HG02938 (cell line): ENCODE results near the gene NOTCH4.
"Not testable (repeated sequence)": the region's sequence is repeated elsewhere in the genome, so short reads cannot be mapped to it uniquely, and the experiment has no call there.

Experiments
- ATAC-seq: cut with Tn5 transposase; IDR thresholded peaks from one replicate; pipeline ENCODE4 v1.9.1; 2021; ENCODE audit warnings: mild to moderate bottlenecking, moderate library complexity; ENCODE audit not compliant: unreplicated experiment

NOTCH4 gene

DNA sequence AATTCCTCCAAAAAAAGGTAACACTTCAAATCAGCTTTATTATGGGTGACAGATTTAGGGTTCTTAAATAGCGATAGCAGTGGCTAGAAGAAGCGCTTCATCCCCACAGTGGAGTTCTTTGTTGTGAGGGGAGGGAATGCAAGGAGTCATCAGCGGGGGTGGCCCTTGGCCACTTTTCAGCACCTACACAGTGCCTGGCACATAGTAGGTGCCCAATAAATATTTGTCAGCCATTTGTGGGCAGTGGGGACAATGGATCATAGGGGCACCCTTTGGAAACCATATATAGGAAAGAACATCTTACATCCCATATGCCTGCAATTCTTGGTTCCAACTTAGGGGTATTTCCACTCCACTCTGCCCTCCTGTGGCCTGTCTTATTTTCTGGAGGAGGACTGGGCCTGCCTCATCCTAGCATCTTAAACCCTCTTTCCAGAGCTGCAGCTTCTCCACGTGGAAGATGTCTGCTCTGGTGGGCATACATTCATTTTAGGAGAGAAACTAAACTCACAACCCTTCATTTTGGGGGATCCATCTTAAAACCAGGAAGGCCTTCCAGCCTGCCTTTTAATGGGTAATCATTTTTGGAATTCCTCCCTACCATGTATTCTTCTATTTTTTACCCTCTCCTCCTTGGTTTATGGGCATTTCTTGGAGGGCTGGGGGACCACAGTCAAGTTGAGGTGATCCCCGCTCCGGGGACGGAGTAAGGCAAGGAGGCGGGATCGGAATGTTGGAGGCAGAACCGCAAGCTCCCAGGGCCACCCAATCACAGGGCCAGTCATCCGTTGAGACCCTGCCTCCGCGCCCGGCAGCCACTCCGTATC lies 28.8 kb downstream of the NOTCH4 start:
- no peak for ATAC-seq

DNA sequence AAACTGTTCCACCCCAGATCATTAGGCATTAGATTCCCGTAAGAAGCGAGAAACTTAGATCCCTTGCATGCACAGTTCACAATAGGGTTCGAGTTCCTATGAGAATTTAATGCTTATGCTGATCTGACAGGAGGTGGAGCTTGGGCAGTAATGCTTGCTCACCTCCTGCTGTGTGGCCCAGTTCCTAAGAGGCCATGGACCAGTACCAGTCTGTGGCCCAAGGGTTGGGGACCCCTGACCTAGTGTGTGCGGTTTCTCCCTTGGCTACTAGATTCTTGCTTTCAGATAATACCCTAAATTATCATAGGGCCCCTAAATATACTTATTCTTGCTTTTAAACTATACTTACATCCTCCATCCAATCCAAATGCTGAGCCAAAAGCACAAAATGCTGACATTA lies 29.5 kb downstream of the NOTCH4 start:
- ATAC-seq: no peak

DNA sequence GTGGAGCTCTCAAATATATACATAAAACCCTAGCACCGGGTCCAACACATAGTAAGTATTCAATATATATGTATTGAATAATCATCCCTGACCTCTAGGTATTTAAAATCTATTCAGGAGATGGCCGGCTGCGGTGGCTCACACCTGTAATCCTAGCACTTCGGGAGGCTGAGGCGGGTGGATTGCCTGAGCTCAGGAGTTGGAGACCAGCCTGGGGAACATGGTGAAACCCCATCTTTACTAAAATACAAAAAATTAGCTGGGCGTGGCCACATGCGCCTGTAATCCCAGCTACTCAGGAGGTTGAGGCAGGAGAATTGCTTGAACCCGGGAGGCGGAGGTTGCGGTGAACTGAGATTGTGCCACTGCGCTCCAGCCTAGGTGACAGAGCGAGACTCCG lies 30.8 kb downstream of the NOTCH4 start:
- ATAC-seq: not testable (repeated sequence)

DNA sequence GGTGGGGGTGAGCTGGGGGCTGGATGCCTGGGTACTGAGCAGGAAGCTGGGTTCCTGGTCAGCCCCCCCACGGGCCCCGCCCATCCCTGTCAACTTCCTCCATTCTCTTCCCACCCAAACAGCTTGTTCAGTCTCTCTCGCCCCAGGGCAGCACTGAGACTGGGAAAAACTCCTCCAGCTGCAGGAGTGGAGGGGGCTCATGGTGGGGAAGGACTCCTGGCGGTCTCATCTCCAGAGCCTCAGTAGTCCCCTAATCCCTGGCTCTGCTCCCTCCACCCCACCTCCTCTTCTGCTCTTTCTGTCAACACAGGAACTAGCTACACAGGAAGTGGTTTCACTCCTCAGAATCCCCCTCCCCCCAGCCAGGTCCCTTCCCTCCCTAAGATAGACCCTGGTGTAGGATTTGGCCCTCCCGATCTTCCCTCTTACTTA lies 31.2 kb downstream of the NOTCH4 start, which contains the start of gene GPSM3:
Gene GPSM3 (minus strand): TSS at position 36 of the 432 bp plus-strand sequence. CDS start 130 bp downstream, outside the sequence.
- ATAC-seq: no peak

DNA sequence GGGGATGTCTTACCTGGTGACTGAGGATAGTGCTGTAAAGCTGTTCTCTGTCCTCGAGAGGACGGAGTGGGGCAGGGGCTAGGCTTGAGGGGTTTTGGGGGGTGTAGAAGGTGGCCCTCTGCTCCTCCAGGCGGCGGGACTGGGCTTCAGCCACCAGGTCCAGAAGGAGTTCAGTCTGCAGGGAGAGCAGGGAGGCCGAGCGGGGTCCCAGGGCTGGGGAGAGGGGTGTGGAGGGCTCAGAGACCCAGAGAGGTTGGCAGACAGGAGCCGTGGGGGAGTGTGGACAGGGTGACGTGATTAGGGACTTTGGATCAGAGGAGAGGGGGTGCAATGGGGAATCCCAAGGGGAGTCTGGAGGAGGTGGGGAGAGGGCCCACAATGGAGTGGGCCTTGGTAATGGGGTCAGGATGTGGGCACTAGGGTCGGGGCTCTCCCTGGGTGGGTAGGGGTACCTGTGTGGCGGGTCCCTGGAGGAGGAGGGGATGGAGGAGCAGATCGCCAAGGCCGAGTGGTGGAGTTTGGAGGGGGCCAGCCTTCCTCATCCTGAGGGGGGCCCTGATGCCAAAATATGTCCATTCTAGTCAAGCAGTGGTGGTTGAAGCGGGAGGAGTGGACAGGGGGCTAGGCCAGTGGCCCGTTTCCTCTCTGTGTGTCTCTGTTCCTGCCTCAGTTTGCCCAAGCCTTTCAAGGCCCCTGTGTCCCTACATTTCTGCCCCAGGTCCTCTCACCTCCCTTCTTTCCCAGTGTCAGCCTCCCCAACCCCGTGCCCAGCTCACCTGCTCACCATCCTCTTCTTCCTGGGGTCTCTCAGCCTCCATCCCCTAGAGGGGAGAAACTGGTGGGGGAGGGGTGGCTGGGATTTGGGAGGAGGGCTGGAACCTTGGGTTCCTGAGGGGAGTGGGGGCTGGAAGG lies 31.9 kb downstream of the NOTCH4 start:
- no peak for ATAC-seq

DNA sequence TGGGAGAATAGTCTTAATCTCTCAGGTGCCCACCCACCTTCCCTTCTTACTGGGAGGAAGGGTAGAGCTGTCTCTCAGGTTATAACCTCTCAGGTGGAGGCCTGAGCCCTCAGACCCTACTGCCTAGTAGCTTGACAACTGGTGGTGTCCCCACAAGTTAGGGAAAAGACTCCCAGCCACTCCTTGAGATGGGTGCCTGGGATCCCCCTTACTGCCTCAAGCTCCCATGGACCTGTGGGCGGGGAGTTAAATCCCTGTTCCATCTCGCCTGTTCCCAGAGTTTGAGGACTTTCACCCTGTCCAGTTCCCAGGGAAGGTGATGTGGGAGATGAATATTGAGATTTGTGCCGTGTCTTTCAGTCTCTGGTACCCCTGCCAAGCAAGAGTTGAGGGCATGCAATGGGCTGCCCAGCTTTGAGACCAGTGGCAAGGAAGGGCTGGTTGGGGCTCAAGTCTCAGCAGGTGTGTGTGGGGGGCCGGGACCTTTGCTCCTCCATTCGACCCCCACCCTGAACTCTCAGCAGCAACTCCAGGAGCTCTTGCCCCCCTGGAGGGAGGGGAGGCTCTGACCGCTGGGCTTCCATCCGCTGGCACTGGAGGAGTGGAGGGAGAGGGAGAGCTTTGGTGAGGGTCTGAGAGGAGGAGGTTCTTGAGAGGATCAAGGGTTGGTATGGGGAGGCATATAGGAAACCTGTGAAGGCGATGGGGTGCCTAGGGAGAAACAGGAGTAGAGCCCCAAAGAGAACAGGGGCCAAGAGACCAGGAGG lies 32.8 kb downstream of the NOTCH4 start:
- no peak for ATAC-seq

DNA sequence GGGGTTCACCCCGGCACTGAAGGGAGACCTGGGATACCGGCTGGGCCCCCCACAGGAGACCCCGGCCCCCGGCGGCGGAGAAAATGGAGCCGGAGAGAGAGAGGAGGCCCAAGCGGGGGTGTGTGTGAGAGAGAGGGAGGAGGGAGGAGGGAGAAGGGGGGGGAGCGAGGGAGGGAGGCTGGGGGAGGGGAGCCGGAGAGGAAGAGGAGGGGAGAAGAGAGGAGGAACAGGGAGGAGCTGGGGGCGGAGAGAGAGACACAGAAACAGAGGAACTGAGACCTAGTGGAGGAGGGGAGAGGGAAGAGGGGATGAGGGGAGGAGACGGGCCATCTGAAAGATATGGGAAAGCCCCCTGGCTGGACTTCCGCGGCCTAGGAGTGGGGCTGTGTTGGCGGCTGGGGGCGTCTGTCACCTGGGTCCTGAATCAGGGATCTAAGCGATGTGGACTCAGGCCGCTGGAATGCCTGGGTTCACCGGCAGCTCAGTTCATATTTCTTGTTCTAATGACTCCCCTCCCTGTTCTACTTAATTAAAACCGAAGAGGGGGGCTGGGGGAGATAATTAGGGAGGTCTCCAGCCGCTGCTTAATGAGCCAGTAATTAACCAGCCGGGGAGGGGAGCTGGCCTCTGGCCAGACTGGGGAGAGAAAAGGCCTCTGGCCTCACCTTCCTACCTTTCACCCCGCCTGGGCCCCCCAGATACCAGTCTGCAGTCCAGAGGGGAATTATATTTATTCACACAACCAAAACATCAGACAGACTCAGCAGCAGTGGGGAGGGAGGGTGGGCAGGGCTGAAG lies 33.6 kb downstream of the NOTCH4 start, which contains the start of gene PBX2:
Gene PBX2 (minus strand): TSS at position 149 of the 798 bp plus-strand sequence. CDS start 287 bp downstream, outside the sequence.
- peak; percentile 60 for ATAC-seq

DNA sequence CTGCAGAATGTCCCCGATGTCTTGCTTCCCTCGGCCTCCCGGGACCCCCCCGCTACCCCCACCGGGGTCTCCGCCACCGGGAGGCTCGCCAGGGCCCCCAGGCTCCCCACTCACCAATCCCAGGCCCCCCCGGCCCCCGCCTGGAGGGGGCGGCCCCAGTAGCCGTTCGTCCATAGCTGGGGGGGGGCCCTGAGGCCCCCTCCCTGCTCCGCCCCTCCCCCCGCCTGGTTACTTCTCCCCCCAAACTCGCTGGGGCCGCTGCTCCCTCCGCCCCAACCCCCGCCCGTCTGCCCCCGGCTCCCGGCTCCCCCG lies 34.2 kb downstream of the NOTCH4 start:
- ATAC-seq: no peak

DNA sequence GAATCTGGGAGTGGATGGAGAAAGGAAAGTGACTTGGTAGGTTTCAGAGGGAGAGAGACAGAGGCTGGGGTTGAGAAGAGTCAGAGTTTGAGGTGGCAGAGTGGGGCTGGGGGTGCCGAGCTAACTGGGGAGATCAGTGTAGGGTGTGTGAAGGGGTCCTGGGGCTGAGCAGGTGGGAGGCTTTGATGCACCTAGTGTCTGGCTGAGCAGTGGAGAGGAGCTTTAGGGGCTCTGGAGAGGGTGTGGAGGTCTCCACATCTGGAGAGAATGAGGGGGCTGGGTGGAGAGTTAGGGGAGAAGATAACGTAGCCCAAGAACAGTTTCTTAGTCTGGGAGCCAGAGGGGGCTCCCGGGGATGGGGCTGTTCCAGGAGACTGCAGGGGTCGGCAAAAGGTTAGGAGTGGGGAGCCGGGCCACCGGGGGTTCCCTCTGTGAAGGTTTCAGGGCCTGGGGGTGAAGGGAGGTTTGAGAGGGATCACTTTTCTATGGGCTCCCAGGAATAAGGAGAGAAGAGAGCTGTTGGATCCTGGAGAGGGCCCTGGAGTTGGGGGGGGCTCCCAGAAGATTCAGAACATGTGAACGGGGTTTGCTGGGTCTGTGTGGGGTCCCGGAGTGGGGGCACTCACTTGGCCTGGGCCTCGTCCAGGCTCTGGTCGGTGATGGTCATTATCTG lies 34.7 kb downstream of the NOTCH4 start:
- no peak for ATAC-seq

DNA sequence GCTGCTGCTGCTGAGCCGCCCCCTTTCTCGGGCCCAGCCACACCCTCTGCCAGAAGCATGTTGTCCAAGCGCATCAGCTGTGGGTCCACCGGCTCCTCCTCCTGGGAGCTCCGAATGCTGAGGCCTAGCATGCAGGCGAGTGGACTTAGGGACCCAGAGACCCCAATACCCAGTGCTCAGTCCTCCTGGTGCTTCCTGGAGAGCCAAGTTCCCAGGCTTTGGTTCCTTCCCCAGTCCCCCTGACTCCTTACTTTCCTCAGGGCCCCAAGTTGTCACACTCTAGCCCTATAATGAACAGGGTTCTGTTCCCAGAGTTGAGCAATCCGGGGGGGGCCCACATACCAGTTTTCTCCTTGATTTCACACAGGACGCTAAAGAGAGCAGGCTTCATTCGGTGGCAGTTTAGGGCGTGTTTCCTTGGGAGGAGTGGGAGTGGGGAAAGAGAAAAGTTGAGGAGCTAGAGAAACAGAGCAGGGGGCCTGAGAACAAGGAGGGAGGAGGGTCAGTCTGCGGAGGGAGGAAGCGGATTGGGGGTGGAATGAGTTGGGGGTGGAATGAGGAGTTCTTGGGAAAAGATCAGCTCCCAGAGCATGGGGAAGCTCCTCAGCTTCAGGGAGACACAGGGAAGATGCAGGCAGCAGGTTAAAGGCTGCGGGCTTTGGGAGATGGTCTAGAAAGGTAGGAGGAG lies 35.3 kb downstream of the NOTCH4 start:
- ATAC-seq: no peak

DNA sequence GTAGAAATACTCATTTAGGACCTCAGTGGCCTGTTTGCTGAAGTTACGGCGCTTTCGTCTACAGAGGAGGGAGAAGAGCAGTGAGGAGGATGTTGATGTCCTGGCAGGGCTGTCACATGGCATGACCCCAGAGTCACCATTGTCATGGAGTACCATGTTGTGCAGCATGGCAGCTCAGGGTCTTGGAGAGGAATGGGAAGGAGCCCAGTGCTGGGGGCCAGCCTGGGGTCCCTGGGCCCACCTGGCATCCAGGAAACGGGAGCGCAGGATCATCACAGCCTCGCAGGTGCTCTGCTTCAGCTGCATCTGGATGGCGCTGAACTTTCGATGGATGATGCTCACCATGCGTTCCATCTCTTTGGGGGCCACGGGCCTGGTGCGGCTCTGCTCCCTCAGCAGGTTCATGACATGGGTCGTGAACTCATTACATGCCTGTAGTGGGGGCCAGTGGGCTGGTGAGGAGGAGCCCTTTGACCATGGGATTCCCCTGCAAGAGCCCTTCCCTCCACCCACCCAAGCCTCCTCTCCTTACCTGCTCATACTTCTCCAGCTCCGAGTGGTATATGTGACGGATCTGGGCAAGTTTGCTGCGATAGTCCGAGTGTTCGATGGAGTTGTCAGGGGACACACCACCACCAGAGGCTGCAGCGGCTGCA lies 36.0 kb downstream of the NOTCH4 start:
- ATAC-seq: not testable (repeated sequence)

DNA sequence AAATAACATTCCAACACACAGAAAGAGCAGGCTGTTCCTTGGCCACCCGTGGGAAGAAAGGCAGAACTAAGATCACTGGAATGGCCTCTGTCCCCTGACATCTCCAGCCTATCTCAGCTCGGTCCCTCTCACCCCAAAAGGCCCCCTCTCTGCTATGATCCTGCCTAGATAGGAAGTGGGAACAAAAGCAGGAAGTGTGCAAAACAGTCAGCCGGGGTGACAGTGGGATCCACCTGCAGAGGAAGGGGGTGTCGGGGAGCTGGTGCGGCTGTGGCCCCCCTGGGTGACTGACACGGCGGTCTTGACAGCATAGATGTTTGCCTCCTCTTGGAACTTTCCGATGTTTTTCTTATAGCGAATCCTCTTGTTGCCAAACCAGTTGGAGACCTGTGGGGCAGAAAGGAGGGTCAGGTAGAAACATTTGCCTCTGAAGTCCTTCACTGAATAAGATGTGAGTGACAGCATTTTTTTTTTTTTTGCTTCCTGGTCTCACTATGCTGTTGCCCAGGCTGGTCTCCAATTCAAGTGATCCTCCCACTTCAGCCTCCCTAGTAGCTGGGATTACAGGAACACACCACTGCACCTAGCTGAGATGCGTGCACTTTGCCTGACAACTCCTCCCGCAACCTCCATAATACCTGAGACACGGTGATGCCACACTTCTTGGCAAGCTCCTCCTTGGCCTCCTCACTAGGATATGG lies 36.7 kb downstream of the NOTCH4 start:
- ATAC-seq: no peak

DNA sequence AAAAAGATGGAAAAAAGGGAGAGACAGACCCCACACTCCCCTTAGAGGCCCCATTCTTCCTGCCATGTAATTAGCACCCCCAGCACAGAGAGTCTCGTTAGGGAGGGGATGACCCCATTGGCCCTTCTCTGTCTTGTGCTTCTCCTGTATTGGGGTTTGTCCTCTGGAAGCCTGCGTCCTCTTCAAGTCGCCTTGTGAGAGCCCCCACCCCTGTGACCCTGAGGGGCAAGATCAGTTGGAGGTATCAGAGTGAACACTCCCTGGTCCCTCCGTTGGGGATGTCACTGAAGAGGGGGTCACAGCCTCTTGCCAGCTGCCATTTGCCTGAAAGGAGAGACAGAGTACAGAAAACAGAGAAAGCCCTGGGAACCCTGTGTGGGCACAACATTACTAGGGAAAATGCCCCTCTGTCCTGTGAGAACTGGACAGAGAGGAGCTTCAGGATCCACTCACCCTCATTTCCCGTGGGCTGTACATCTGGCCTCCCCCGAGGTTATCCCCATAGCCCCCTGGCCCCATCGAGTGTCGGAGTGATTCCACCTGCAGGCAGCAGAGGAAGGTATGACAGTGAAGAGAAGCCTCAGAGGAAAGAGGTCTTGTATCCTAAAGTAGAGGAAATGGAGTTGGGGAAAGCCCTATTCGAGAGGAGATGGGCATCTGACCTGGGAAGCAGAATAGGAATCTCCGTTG lies 37.6 kb downstream of the NOTCH4 start:
- not testable (repeated sequence) for ATAC-seq

DNA sequence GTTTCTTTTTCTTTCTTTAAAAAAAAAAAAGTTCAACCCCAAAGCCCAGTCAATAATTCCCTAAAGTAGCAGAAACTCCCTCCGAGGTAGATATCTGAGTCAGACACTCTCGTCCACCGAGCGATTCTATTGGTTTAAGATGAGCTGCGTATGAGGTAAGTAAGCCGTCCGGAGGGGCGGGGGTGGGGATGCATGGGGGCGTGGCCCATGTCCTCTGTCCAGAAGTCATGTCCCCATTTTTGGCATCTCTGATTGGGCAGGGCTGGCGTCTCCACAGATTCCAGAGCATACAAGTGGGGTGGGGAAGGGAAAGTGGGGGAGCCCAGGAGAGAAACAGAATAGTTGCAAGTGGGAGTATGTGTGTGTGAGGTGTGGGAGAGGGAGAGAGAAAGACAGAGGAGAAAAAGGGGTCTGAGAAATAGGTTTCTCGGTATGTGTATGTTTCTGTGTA lies 38.2 kb downstream of the NOTCH4 start:
- ATAC-seq: not testable (repeated sequence)

DNA sequence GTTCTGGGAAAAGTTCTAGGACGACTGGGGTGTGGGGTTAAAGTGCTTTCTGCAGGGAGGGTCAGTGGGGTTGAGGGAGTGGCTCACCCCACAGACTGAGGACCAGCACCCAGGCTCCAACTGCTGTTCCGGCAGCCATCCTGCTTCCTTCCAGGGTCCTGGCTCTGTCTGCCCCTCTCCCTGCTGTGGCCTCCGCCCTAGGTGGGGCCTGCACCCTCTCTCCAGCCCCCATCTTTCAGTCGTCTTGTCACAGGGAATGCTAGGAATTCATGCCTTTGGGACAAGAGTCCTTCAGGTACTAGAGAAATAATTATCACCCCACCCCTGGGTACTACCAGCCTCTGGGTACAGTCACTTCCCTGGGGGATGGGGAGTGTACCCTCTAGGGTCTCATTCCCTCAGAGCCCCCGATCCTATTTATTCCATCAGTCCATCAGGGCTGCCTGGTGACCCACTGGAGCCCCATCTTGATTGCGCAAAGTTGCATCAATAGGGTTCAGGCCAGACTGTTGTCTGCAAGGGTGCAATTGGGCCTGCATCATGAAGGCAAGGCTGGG lies 39.7 kb downstream of the NOTCH4 start, which contains the start of gene AGER:
Gene AGER (minus strand): TSS at position 170 of the 557 bp plus-strand sequence. CDS start 31 bp downstream, at position 139.
- ATAC-seq: no peak

DNA sequence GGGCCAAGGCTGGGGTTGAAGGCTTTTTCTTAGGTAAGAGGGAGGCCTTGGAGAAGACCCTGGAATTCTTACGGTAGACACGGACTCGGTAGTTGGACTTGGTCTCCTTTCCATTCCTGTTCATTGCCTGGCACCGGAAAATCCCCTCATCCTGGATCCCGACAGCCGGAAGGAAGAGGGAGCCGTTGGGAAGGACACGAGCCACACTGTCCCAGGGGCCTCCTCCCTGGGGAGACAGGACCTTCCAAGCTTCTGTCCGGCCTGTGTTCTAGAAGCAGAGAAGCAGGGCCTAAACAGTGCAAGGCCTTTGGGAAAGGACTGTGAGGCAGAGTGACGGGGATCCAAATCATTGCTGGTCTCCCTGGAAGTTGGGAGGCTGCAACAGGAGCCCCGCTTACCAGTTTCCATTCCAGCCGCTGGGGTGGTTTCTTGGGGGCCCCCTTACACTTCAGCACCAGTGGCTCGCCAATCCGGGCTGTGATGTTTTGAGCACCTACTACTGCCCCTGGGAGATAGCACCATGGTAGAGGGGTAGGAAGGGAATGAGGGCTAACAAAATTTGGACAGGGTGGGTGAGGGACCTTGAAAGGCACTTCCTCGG lies 40.3 kb downstream of the NOTCH4 start:
- no peak for ATAC-seq
